ENCODE data around the gene PLOD1.
"Not testable (repeated sequence)": the region's sequence is repeated elsewhere in the genome, so short reads cannot be mapped to it uniquely, and the experiment has no call there.

The PLOD1 gene

GRCh38 chr1:11931845-11932244 lies 2.7 kb upstream of the PLOD1 start:
- Histone ChIP-seq H3K27ac (ENCODE audit: low read length) (no peak overlapping the region), H3K36me3 (ENCODE audit: insufficient read depth, low read length) (no peaks in the 10 kb centered on the region), H4K20me1 (ENCODE audit: insufficient read depth, low read length) (no peaks in the 10 kb centered on the region), H3K4me1 (ENCODE audit: insufficient read depth, low read length) (peaks cover 21% of the 10 kb centered on the region), H3K9me3 (ENCODE audit: insufficient read depth, low read length, severe bottlenecking) (no peaks in the 10 kb centered on the region), H3K4me2 (ENCODE audit: insufficient read depth, low read length) (no peak overlapping the region), H3K27me3 (ENCODE audit: insufficient read depth, low read length, poor library complexity) (no peaks in the 10 kb centered on the region), H2AFZ (ENCODE audit: low read depth, low read length) (no peak overlapping the region), H3K9ac (ENCODE audit: low read depth, low read length) (no peak overlapping the region), H3K79me2 (ENCODE audit: insufficient read depth, low read length) (no peaks in the 10 kb centered on the region), H3K4me3 (ENCODE audit: low read depth in 1 of 2, low read length in 2 of 2) (no peak overlapping the region)
- DNase-seq = no peak
- ATAC-seq (ENCODE audit: insufficient read depth, low read depth) = no peak
- TF ChIP-seq CTCF (IDR thresholded peaks at IDR 0.05; ENCODE audit: borderline replicate concordance, extremely low read depth, low read length, poor library complexity, severe bottlenecking) = no peak
- no peak for TF ChIP-seq EZH2 (IDR thresholded peaks at IDR 0.05; ENCODE audit: borderline replicate concordance, low read depth, low read length, severe bottlenecking)

GRCh38 chr1:11935057-11935412 lies 518 bp downstream of the PLOD1 start:
- Histone ChIP-seq H3K9me3 (ENCODE audit: insufficient read depth, low read length, severe bottlenecking) (no peaks in the 10 kb centered on the region), H3K4me1 (ENCODE audit: insufficient read depth, low read length) (peaks cover 18% of the 10 kb centered on the region), H3K4me2 (ENCODE audit: insufficient read depth, low read length) (peak overlapping the region; percentile 73), H3K9ac (ENCODE audit: low read depth, low read length) (peak overlapping the region; percentile 58), H4K20me1 (ENCODE audit: insufficient read depth, low read length) (no peaks in the 10 kb centered on the region), H3K79me2 (ENCODE audit: insufficient read depth, low read length) (no peaks in the 10 kb centered on the region), H3K27ac (ENCODE audit: low read length) (peak overlapping the region; percentile 4), H3K27me3 (ENCODE audit: insufficient read depth, low read length, poor library complexity) (no peaks in the 10 kb centered on the region), H2AFZ (ENCODE audit: low read depth, low read length) (peak overlapping the region; percentile 83), H3K4me3 (ENCODE audit: low read depth in 1 of 2, low read length in 2 of 2) (peak overlapping the region; percentile 23 to 66; a peak in 3 of 4 replicates), H3K36me3 (ENCODE audit: insufficient read depth, low read length) (no peaks in the 10 kb centered on the region)
- DNase-seq (no peak), ATAC-seq (ENCODE audit: insufficient read depth, low read depth) (no peak; the same call in 2 of the 3 replicates)
- TF ChIP-seq CTCF (IDR thresholded peaks at IDR 0.05; ENCODE audit: borderline replicate concordance, extremely low read depth, low read length, poor library complexity, severe bottlenecking) = no peak
- TF ChIP-seq EZH2 (IDR thresholded peaks at IDR 0.05; ENCODE audit: borderline replicate concordance, low read depth, low read length, severe bottlenecking) = no peak

- 0 out of 2 replicates have a peak overlapping the region, but pooled peaks have one; percentile 73 for H3K4me2 ChIP-seq (ENCODE audit: insufficient read depth, low read length)
- not testable (repeated sequence) for H3K27ac ChIP-seq (ENCODE audit: low read length); H2AFZ ChIP-seq (ENCODE audit: low read depth, low read length); H3K36me3 ChIP-seq (ENCODE audit: insufficient read depth, low read length); H4K20me1 ChIP-seq (ENCODE audit: insufficient read depth, low read length); DNase-seq; H3K79me2 ChIP-seq (ENCODE audit: insufficient read depth, low read length); ATAC-seq (ENCODE audit: insufficient read depth, low read depth); H3K9me3 ChIP-seq (ENCODE audit: insufficient read depth, low read length, severe bottlenecking); H3K27me3 ChIP-seq (ENCODE audit: insufficient read depth, low read length, poor library complexity); H3K9ac ChIP-seq (ENCODE audit: low read depth, low read length); H3K4me3 ChIP-seq (ENCODE audit: low read depth in 1 of 2, low read length in 2 of 2)
- peaks cover 18% of the 10 kb centered on the region for H3K4me1 ChIP-seq (ENCODE audit: insufficient read depth, low read length)
These were observed 1.2 kb downstream of the PLOD1 start for GRCh38 chr1:11935733-11936132.

- Histone ChIP-seq H3K9ac (ENCODE audit: low read depth, low read length) (no peak overlapping the region), H3K36me3 (ENCODE audit: insufficient read depth, low read length) (no peaks in the 10 kb centered on the region)
These were observed 4.4 kb downstream of the PLOD1 start for GRCh38 chr1:11938722-11939526.

GRCh38 chr1:11939794-11940193 lies 5.3 kb downstream of the PLOD1 start:
- H3K4me3 ChIP-seq (ENCODE audit: low read depth in 1 of 2, low read length in 2 of 2); H3K4me1 ChIP-seq (ENCODE audit: insufficient read depth, low read length); H3K9ac ChIP-seq (ENCODE audit: low read depth, low read length); H3K4me2 ChIP-seq (ENCODE audit: insufficient read depth, low read length); H3K79me2 ChIP-seq (ENCODE audit: insufficient read depth, low read length); DNase-seq; H3K9me3 ChIP-seq (ENCODE audit: insufficient read depth, low read length, severe bottlenecking); H3K36me3 ChIP-seq (ENCODE audit: insufficient read depth, low read length); H3K27ac ChIP-seq (ENCODE audit: low read length); H3K27me3 ChIP-seq (ENCODE audit: insufficient read depth, low read length, poor library complexity); H4K20me1 ChIP-seq (ENCODE audit: insufficient read depth, low read length); H2AFZ ChIP-seq (ENCODE audit: low read depth, low read length); ATAC-seq (ENCODE audit: insufficient read depth, low read depth): not testable (repeated sequence)

More at GRCh38 chr1:11938722-11939526, 4.4 kb downstream of the PLOD1 start:
- no peaks in the 10 kb centered on the region for H4K20me1 ChIP-seq (ENCODE audit: insufficient read depth, low read length)
- H3K9me3 ChIP-seq (ENCODE audit: insufficient read depth, low read length, severe bottlenecking) = no peaks in the 10 kb centered on the region
- no peak overlapping the region for H3K4me2 ChIP-seq (ENCODE audit: insufficient read depth, low read length)
- DNase-seq (no peak), ATAC-seq (ENCODE audit: insufficient read depth, low read depth) (no peak)
- TF ChIP-seq CTCF (IDR thresholded peaks at IDR 0.05; ENCODE audit: borderline replicate concordance, extremely low read depth, low read length, poor library complexity, severe bottlenecking) (no peak), EZH2 (IDR thresholded peaks at IDR 0.05; ENCODE audit: borderline replicate concordance, low read depth, low read length, severe bottlenecking) (no peak)
- H2AFZ ChIP-seq (ENCODE audit: low read depth, low read length) = no peak overlapping the region
- H3K27ac ChIP-seq (ENCODE audit: low read length) = no peak overlapping the region
- peaks cover 12% of the 10 kb centered on the region for H3K4me1 ChIP-seq (ENCODE audit: insufficient read depth, low read length)
- no peaks in the 10 kb centered on the region for H3K27me3 ChIP-seq (ENCODE audit: insufficient read depth, low read length, poor library complexity)
- H3K79me2 ChIP-seq (ENCODE audit: insufficient read depth, low read length) = no peaks in the 10 kb centered on the region
- H3K4me3 ChIP-seq (ENCODE audit: low read depth in 1 of 2, low read length in 2 of 2) = no peak overlapping the region

Measured in DND-41 (cell line).